NCI-H524 (cell line): ENCODE measurements around the gene CDK14.
A peak's percentile ranks its signal among the peaks of the same experiment; 100 is the strongest.

ENCODE experiments used
- DNase-seq, 2 experiments: peaks; one replicate each; lab custom pipeline; 2025; lab: John Stamatoyannopoulos, UW

CDK14 gene

GRCh38 chr7:91206361-91206960 lies 610.3 kb downstream of the CDK14 start:
- no peak for DNase-seq

- no peak for DNase-seq
These were observed 616.5 kb downstream of the CDK14 start for GRCh38 chr7:91212582-91212981.

GRCh38 chr7:91226411-91226810 lies 630.3 kb downstream of the CDK14 start:
- no peak for DNase-seq

GRCh38 chr7:91228327-91228726 lies 632.2 kb downstream of the CDK14 start:
- no peak for DNase-seq

- peak; percentile 29 to 82 for DNase-seq
These were observed 632.9 kb downstream of the CDK14 start for GRCh38 chr7:91228927-91229558.

- DNase-seq, result no peak
These were observed 634.0 kb downstream of the CDK14 start for GRCh38 chr7:91230100-91230499.

GRCh38 chr7:91230503-91230902 lies 634.4 kb downstream of the CDK14 start:
- no peak for DNase-seq

GRCh38 chr7:91233212-91233611 lies 637.1 kb downstream of the CDK14 start:
- DNase-seq, result no peak

GRCh38 chr7:91235211-91235832 lies 639.2 kb downstream of the CDK14 start:
- DNase-seq, result no peak

- no peak for DNase-seq
These were observed 643.1 kb downstream of the CDK14 start for GRCh38 chr7:91239171-91239604.

GRCh38 chr7:91239772-91240171 lies 643.7 kb downstream of the CDK14 start:
- no peak for DNase-seq

- no peak for DNase-seq
These were observed 644.3 kb downstream of the CDK14 start for GRCh38 chr7:91240376-91240941.

GRCh38 chr7:91242097-91242844 lies 646.1 kb downstream of the CDK14 start:
- DNase-seq, result no peak

- DNase-seq, result peak; percentile 58 to 83
These were observed 647.6 kb downstream of the CDK14 start for GRCh38 chr7:91243591-91244301.

- no peak for DNase-seq
These were observed 651.4 kb downstream of the CDK14 start for GRCh38 chr7:91247500-91247899.

- peak in 1 of 2 experiments; percentile 7 for DNase-seq
These were observed 652.9 kb downstream of the CDK14 start for GRCh38 chr7:91248996-91249395.

- DNase-seq, result no peak
These were observed 653.5 kb downstream of the CDK14 start for GRCh38 chr7:91249506-91250233.

- DNase-seq, result no peak
These were observed 654.6 kb downstream of the CDK14 start for GRCh38 chr7:91250706-91251105.

GRCh38 chr7:91251877-91252276 lies 655.8 kb downstream of the CDK14 start:
- no peak for DNase-seq
